ENCODE data around the gene CNOT6L. TPM values are rescaled to one million over a fixed set of nuclear protein-coding genes. Genes with fewer than 3 reads are reported as not detected.
A peak's percentile ranks its signal among the peaks of the same experiment; 100 is the strongest.
"Not testable (repeated sequence)": the region's sequence is repeated elsewhere in the genome, so short reads cannot be mapped to it uniquely, and the experiment has no call there.

Gene CNOT6L
- total RNA-seq = 10 to 100 TPM; 19.6 to 47.3 TPM
- 10 to 100 TPM; 15.4 to 21.7 TPM for polyA plus RNA-seq (ENCODE audit: insufficient read length in 2 of 2)
- long read RNA-seq, donor 1, partial matches to known transcripts = 0 of 1 reads
- long read RNA-seq, donor 1, other reads (novel, unspliced or antisense) = 0 of 1 reads
- long read RNA-seq, donor 2 = 0 reads
- long read RNA-seq, donor 3 = 0 reads
- long read RNA-seq, donor 4, full-length matches to known transcripts = 2 of 2 reads
- long read RNA-seq, donor 4, partial matches to known transcripts = 0 of 2 reads
- long read RNA-seq, donor 4, other reads (novel, unspliced or antisense) = 0 of 2 reads

- H3K9me3 ChIP-seq (ENCODE audit: control insufficient read depth, insufficient read depth, low read length) = no peaks in the 10 kb centered on the region
- WGBS (ENCODE audit: insufficient coverage) = under 1% methylated on average over 88 of the region's 89 CpGs
- no peaks in the 10 kb centered on the region for H3K36me3 ChIP-seq (ENCODE audit: control insufficient read depth, insufficient read depth, low read length)
- DNase-seq (ENCODE audit: low read depth in 4 of 6, low spot score in 6 of 6) = peak in 4 of 6 donors; percentile 63 to 92 (median 77)
- peak within 1 kb of the TSS; percentile 98 for H3K27ac ChIP-seq (ENCODE audit: low read depth, low read length)
- H3K4me1 ChIP-seq (ENCODE audit: control insufficient read depth, insufficient read depth, low read length) = no peaks in the 10 kb centered on the region
- peak within 1 kb of the TSS; percentile 86 for H3K4me3 ChIP-seq (ENCODE audit: low read depth, low read length)
- H3K27me3 ChIP-seq (ENCODE audit: control insufficient read depth, insufficient read depth, low read length) = no peaks in the 10 kb centered on the region
These were observed at the start of gene CNOT6L for GRCh38 chr4:77818602-77819403. CNOT6L (minus strand) TSS chr4:77819368; CDS start chr4:77819308, 60 bp downstream.

DNA sequence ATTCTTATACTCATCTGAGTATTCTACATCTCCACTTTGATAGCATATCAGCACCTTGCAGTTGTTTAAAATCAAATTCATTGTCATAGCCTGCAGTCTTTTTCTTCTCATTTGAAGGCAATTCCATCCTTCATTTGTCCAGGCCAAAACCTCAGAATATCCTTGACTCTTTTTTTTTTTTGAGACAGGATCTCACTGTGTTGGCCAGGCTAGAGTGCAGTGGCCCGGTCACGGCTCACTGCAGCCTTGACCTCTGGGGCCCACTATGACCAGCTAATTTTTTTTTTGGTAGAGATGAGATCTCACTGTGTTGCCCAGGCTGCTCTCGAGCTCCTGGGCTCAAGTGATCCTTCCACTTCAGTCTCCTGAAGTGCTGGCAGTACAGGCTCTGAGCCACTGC, 46.1 kb upstream of the CNOT6L start:
- Histone ChIP-seq H3K4me3 (ENCODE audit: low read depth, low read length) (no peak overlapping the region), H3K27ac (ENCODE audit: low read depth, low read length) (no peak overlapping the region), H3K4me1 (ENCODE audit: control insufficient read depth, insufficient read depth, low read length) (peaks cover 4% of the 10 kb centered on the region), H3K36me3 (ENCODE audit: control insufficient read depth, insufficient read depth, low read length) (peaks cover 2% of the 10 kb centered on the region), H3K9me3 (ENCODE audit: control insufficient read depth, insufficient read depth, low read length) (no peaks in the 10 kb centered on the region), H3K27me3 (ENCODE audit: control insufficient read depth, insufficient read depth, low read length) (no peaks in the 10 kb centered on the region)
- DNase-seq (ENCODE audit: low read depth in 4 of 6, low spot score in 6 of 6) = no peak
- 94% methylated on average over 3 of the region's 3 CpGs for WGBS (ENCODE audit: insufficient coverage)

- not testable (repeated sequence) for H3K4me1 ChIP-seq (ENCODE audit: control insufficient read depth, insufficient read depth, low read length); DNase-seq (ENCODE audit: low read depth in 4 of 6, low spot score in 6 of 6); H3K27me3 ChIP-seq (ENCODE audit: control insufficient read depth, insufficient read depth, low read length); H3K36me3 ChIP-seq (ENCODE audit: control insufficient read depth, insufficient read depth, low read length); H3K9me3 ChIP-seq (ENCODE audit: control insufficient read depth, insufficient read depth, low read length)
- peak overlapping the region; percentile 72 for H3K4me3 ChIP-seq (ENCODE audit: low read depth, low read length)
- H3K27ac ChIP-seq (ENCODE audit: low read depth, low read length) = peak overlapping the region; percentile 93
- WGBS (ENCODE audit: insufficient coverage) = 65% methylated on average over 9 of the region's 14 CpGs
These were observed 44.2 kb upstream of the CNOT6L start for GRCh38 chr4:77863341-77863740.

GRCh38 chr4:77862478-77863216, 43.5 kb upstream of the CNOT6L start, which contains the start of gene MRPL1:
MRPL1 (plus strand) TSS chr4:77862830; CDS start chr4:77862849, 19 bp downstream.
- Histone ChIP-seq H3K4me1 (ENCODE audit: control insufficient read depth, insufficient read depth, low read length) (peaks cover 4% of the 10 kb centered on the region), H3K9me3 (ENCODE audit: control insufficient read depth, insufficient read depth, low read length) (no peaks in the 10 kb centered on the region), H3K36me3 (ENCODE audit: control insufficient read depth, insufficient read depth, low read length) (no peaks in the 10 kb centered on the region), H3K27me3 (ENCODE audit: control insufficient read depth, insufficient read depth, low read length) (no peaks in the 10 kb centered on the region), H3K27ac (ENCODE audit: low read depth, low read length) (peak within 1 kb of the TSS; percentile 93), H3K4me3 (ENCODE audit: low read depth, low read length) (peak within 1 kb of the TSS; percentile 72)
- peak; percentile 88 to 99 (median 91) for DNase-seq (ENCODE audit: low read depth in 4 of 6, low spot score in 6 of 6)
- WGBS (ENCODE audit: insufficient coverage) = 0% methylated on average over 31 of the region's 33 CpGs

DNA sequence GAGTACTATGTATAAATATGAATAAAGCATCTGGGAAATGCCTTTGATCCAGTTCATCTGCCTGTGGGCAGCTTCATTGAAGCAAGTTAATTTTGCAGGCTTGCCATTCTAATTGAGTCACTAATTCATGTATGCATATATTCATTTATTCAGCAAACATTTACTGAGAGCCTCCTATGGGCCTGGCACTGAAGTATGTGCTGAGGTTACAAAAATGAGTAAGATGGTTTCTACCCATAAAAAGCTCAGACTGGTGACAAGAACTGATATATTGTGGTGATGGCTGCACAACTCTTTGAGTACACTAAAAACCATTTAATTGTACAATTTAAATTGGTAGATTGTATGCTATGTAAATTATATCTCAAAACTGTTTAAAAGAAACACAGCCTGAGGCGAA, 42.3 kb upstream of the CNOT6L start:
- H3K27me3 ChIP-seq (ENCODE audit: control insufficient read depth, insufficient read depth, low read length) = no peaks in the 10 kb centered on the region
- peak overlapping the region; percentile 72 for H3K4me3 ChIP-seq (ENCODE audit: low read depth, low read length)
- H3K9me3 ChIP-seq (ENCODE audit: control insufficient read depth, insufficient read depth, low read length) = no peaks in the 10 kb centered on the region
- DNase-seq (ENCODE audit: low read depth in 4 of 6, low spot score in 6 of 6) = peak in 1 of 6 donors; percentile 7
- 71% methylated on average over 1 of the region's 1 CpG for WGBS (ENCODE audit: insufficient coverage)
- H3K36me3 ChIP-seq (ENCODE audit: control insufficient read depth, insufficient read depth, low read length) = no peaks in the 10 kb centered on the region
- peaks cover 4% of the 10 kb centered on the region for H3K4me1 ChIP-seq (ENCODE audit: control insufficient read depth, insufficient read depth, low read length)
- peak overlapping the region; percentile 93 for H3K27ac ChIP-seq (ENCODE audit: low read depth, low read length)

DNA sequence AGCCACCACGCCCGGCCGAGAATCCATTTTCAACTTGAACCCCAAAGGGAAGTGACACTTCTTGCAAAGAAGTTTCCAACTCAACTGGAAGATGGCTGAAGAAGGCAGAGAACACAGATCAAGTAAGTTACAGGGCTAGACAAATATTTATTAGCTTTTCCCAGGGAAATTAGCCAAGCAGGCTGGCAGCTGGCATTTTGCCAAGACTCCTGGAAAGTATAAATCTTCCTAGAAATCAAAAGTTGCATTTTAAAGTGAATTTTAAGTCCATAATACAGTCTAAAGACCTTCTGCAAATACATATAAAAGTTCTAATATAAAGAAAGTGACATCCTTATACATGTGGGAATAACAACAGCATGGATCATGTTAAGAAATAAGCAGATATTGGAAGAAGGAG, 40.1 kb upstream of the CNOT6L start:
- H3K27me3 ChIP-seq (ENCODE audit: control insufficient read depth, insufficient read depth, low read length) = no peaks in the 10 kb centered on the region
- WGBS (ENCODE audit: insufficient coverage) = 100% methylated on average over 3 of the region's 3 CpGs
- H3K4me1 ChIP-seq (ENCODE audit: control insufficient read depth, insufficient read depth, low read length) = peaks cover 4% of the 10 kb centered on the region

DNA sequence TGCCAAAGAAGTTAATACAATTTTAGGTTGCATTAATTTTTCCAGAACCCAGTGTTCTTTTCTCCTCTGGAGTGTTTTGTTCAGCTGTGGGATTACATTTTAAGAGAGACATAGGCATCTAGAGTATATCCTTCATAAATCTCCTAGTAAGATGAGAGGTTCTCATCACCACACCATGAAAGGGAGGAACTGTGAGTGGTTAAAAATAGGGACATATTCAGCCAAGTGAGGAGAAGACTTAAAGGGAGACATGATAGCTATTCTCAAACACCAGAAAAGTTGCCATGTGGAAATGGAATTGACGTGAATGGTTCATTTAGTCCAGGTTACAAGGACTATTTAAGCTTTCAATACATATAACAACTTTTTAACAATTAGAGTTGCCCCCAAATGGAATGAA, 37.0 kb upstream of the CNOT6L start:
- no peak overlapping the region for H3K27ac ChIP-seq (ENCODE audit: low read depth, low read length)
- H3K36me3 ChIP-seq (ENCODE audit: control insufficient read depth, insufficient read depth, low read length) = no peaks in the 10 kb centered on the region
- H3K27me3 ChIP-seq (ENCODE audit: control insufficient read depth, insufficient read depth, low read length) = no peaks in the 10 kb centered on the region
- H3K4me1 ChIP-seq (ENCODE audit: control insufficient read depth, insufficient read depth, low read length) = no peaks in the 10 kb centered on the region
- no peak overlapping the region for H3K4me3 ChIP-seq (ENCODE audit: low read depth, low read length)
- no CpG with 5 or more reads among the region's 1 CpG for WGBS (ENCODE audit: insufficient coverage)
- no peaks in the 10 kb centered on the region for H3K9me3 ChIP-seq (ENCODE audit: control insufficient read depth, insufficient read depth, low read length)
- no peak for DNase-seq (ENCODE audit: low read depth in 4 of 6, low spot score in 6 of 6)

More for the DNA sequence above, 40.1 kb upstream of the CNOT6L start:
- Histone ChIP-seq H3K27ac (ENCODE audit: low read depth, low read length) (no peak overlapping the region), H3K9me3 (ENCODE audit: control insufficient read depth, insufficient read depth, low read length) (no peaks in the 10 kb centered on the region), H3K36me3 (ENCODE audit: control insufficient read depth, insufficient read depth, low read length) (no peaks in the 10 kb centered on the region), H3K4me3 (ENCODE audit: low read depth, low read length) (no peak overlapping the region)
- DNase-seq (ENCODE audit: low read depth in 4 of 6, low spot score in 6 of 6) = no peak

DNA sequence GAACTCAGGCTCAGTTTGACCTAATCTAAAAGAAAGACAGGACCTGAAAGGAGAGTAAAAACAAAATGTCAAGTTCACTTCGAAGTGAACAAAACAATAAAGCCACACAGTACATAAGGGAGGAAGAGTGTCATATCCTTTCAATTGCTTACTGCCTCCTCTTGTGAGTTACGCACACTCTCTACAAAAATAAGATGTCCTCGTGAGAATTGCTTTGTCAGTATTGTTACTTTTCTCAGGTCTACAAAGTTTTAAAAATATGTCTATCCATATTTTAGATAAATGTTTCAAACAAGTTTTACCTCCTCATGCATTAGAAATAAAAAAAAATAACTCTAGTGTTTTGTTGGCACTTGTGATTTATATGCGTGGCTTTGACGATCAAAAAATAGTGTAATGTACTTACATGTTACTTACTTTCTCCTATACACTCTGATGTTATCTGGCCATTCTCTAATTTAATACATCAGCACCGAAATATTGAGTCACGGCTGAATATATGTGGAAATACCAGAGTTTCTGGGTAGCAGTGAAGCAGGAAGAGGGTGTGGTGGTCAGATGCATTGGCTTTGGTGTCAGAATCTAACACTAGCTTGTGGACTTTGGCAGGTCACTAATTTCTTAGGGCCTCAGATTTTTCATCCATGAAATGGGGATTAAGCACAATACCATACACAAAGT, 35.4 kb upstream of the CNOT6L start:
- no CpG with 5 or more reads among the region's 7 CpGs for WGBS (ENCODE audit: insufficient coverage)
- Histone ChIP-seq H3K36me3 (ENCODE audit: control insufficient read depth, insufficient read depth, low read length) (no peaks in the 10 kb centered on the region), H3K4me1 (ENCODE audit: control insufficient read depth, insufficient read depth, low read length) (no peaks in the 10 kb centered on the region), H3K4me3 (ENCODE audit: low read depth, low read length) (no peak overlapping the region), H3K9me3 (ENCODE audit: control insufficient read depth, insufficient read depth, low read length) (no peaks in the 10 kb centered on the region), H3K27me3 (ENCODE audit: control insufficient read depth, insufficient read depth, low read length) (no peaks in the 10 kb centered on the region), H3K27ac (ENCODE audit: low read depth, low read length) (no peak overlapping the region)
- DNase-seq (ENCODE audit: low read depth in 4 of 6, low spot score in 6 of 6) = no peak

- H3K4me3 ChIP-seq (ENCODE audit: low read depth, low read length) = no peak overlapping the region
- H3K36me3 ChIP-seq (ENCODE audit: control insufficient read depth, insufficient read depth, low read length) = no peaks in the 10 kb centered on the region
- H3K27me3 ChIP-seq (ENCODE audit: control insufficient read depth, insufficient read depth, low read length) = no peaks in the 10 kb centered on the region
- H3K27ac ChIP-seq (ENCODE audit: low read depth, low read length) = no peak overlapping the region
- no peak for DNase-seq (ENCODE audit: low read depth in 4 of 6, low spot score in 6 of 6)
- WGBS (ENCODE audit: insufficient coverage) = 14% methylated on average over 1 of the region's 7 CpGs
- H3K9me3 ChIP-seq (ENCODE audit: control insufficient read depth, insufficient read depth, low read length) = no peaks in the 10 kb centered on the region
- H3K4me1 ChIP-seq (ENCODE audit: control insufficient read depth, insufficient read depth, low read length) = no peaks in the 10 kb centered on the region
These were observed 33.8 kb upstream of the CNOT6L start for GRCh38 chr4:77852892-77853495.
